PFSK-1 (cell line): ENCODE measurements around the gene PMPCA.

ENCODE experiments used
- FOXP2 ChIP-seq: optimal IDR thresholded peaks from 2 replicates; pipeline ENCODE3; 2011; ENCODE audit warnings: borderline replicate concordance, control low read depth, inconsistent platforms; ENCODE audit not compliant: insufficient read depth; ENCODE audit errors: extremely low read length, extremely low read depth
- POLR2AphosphoS5 ChIP-seq: IDR thresholded peaks from 2 replicates; pipeline ENCODE4 v1.6.1; 2012; ENCODE audit warnings: low read depth, mild to moderate bottlenecking, control low read depth, low read length, moderate library complexity
- SIN3A ChIP-seq: IDR thresholded peaks from 2 replicates; pipeline ENCODE4 v1.6.1; 2012; ENCODE audit warnings: mild to moderate bottlenecking, low read length, moderate library complexity, borderline replicate concordance; ENCODE audit not compliant: insufficient read depth
- TAF1 ChIP-seq: IDR thresholded peaks from 2 replicates; pipeline ENCODE4 v1.6.1; 2012; ENCODE audit warnings: low read length, control low read depth, borderline replicate concordance; ENCODE audit not compliant: insufficient read depth

- no peak for TF ChIP-seq FOXP2
- no peak for TF ChIP-seq TAF1
- TF ChIP-seq POLR2AphosphoS5 = no peak
- no peak for TF ChIP-seq SIN3A
Observed at GRCh38 chr9:136395345-136396218, 14.9 kb upstream of the PMPCA start.
